ENCODE measurements around the gene SLC29A4. TPM values are rescaled to one million over a fixed set of nuclear protein-coding genes. Genes with fewer than 3 reads are reported as not detected.

Gene SLC29A4
- total and polyA plus RNA-seq, 2 of the 8 experiments (the other 6 are each of a cell fraction or from before 2014, with no cell fraction given), result 6.9 to 15.1 TPM

- DNase-seq (ENCODE audit: low read depth in 1 of 2, low spot score in 2 of 2), result no peak
- H3K14ac ChIP-seq (ENCODE audit: insufficient read length), result no peak overlapping the region
- 0 out of 2 replicates have a peak overlapping the region, but pooled peaks have one; percentile 51 for H4K8ac ChIP-seq (ENCODE audit: extremely low read depth, insufficient read depth, low read length)
- H2BK12ac ChIP-seq (ENCODE audit: low read depth, low read length), result 0 out of 2 replicates have a peak overlapping the region, but pooled peaks have one; percentile 27
- ChIA-PET POLR2A (ENCODE audit: partially characterized antibody) (no interaction called here), CTCF (ENCODE audit: partially characterized antibody) (interaction anchor here (0.8 to 3.5 kb wide), 4 partner anchors 8 to 213 kb away, joined by 3 to 9 read pairs (median 5); no protein-coding TSS in a partner anchor)
- no peak overlapping the region for H3K56ac ChIP-seq (replicated peaks; ENCODE audit: insufficient read length, low read depth, low read length)
- no peaks in the 10 kb centered on the region for H3K23me2 ChIP-seq (ENCODE audit: low read depth, low read length)
- no peaks in the 10 kb centered on the region for H3K27me3 ChIP-seq (replicated peaks in 1 of 4; ENCODE audit: control insufficient read depth in 3 of 4, extremely low read depth in 1 of 4, insufficient read depth in 3 of 4, low read length in 3 of 4)
- H3K18ac ChIP-seq (ENCODE audit: extremely low read depth, low read length), result no peak overlapping the region; the same call in 1 of the 2 replicates
- no peaks in the 10 kb centered on the region for H4K20me1 ChIP-seq (replicated peaks in 1 of 2; ENCODE audit: control insufficient read depth in 1 of 2, insufficient read depth in 2 of 2, low read length in 2 of 2)
- no peak for FAIRE-seq
- no peak overlapping the region for H3K4ac ChIP-seq (replicated peaks; ENCODE audit: insufficient read length, low read depth, low read length)
- no peak overlapping the region for H3K27ac ChIP-seq (ENCODE audit: low read depth, low read length)
- peaks cover 0 to 5% (median under 1%) of the 10 kb centered on the region in 4 experiments; a peak in 5 of 7 replicates for H3K4me1 ChIP-seq (replicated peaks in 1 of 4; ENCODE audit: control insufficient read depth in 3 of 4, insufficient read depth in 4 of 4, low read length in 3 of 4)
- 91% methylated on average over 31 of the region's 31 CpGs; no CpG with 5 or more reads in 1 of the 2 experiments for WGBS, 2 experiments (ENCODE audit: extremely low coverage in 1 of 2, insufficient coverage in 1 of 2, insufficient read length in 1 of 2, insufficient replicate concordance in 2 of 2, low coverage in 1 of 2, low lambda C conversion rate in 2 of 2, missing lambda C conversion rate in 1 of 2)
- TF ChIP-seq GTF2F1 (IDR thresholded peaks at IDR 0.05; ENCODE audit: borderline replicate concordance, low read depth, low read length) (no peak), TBP (IDR thresholded peaks at IDR 0.05; ENCODE audit: low read depth, low read length) (peak; percentile 27; the same call in 1 of the 2 replicates)
- no peak overlapping the region for H3K4me3 ChIP-seq (ENCODE audit: extremely low read depth in 1 of 4, insufficient read depth in 2 of 4, low read depth in 3 of 4, low read length in 4 of 4)
- no peak overlapping the region for H2BK120ac ChIP-seq (replicated peaks; ENCODE audit: low read depth, low read length)
- H2BK20ac ChIP-seq (ENCODE audit: low read length), result no peak overlapping the region
- H2AFZ ChIP-seq (ENCODE audit: low read length), result no peak overlapping the region
- no peak overlapping the region for H3K23ac ChIP-seq (ENCODE audit: insufficient read length)
- H3K79me1 ChIP-seq (ENCODE audit: low read depth, low read length), result no peaks in the 10 kb centered on the region
- H4K5ac ChIP-seq (ENCODE audit: insufficient read length, low read depth, low read length), result no peak overlapping the region
- no peak overlapping the region for H2BK5ac ChIP-seq (ENCODE audit: low read depth, low read length)
- no peak overlapping the region; a peak in 2 of 7 replicates for H3K9ac ChIP-seq (replicated peaks in 1 of 4; ENCODE audit: extremely low read depth in 1 of 4, low read depth in 3 of 4, low read length in 3 of 4)
- no peak overlapping the region for H4K91ac ChIP-seq (replicated peaks; ENCODE audit: insufficient read length, low read length)
- no peak overlapping the region for H2BK15ac ChIP-seq (ENCODE audit: low read length)
- H3K9me3 ChIP-seq (ENCODE audit: insufficient read depth in 2 of 2, low read depth in 1 of 2, low read length in 1 of 2), result no peaks in the 10 kb centered on the region
- H3K36me3 ChIP-seq (ENCODE audit: control insufficient read depth in 2 of 4, insufficient read depth in 4 of 4, low read length in 3 of 4), result no peaks in the 10 kb centered on the region
- no peak overlapping the region for H3K4me2 ChIP-seq (ENCODE audit: insufficient read depth in 1 of 2, low read depth in 2 of 2, low read length in 2 of 2)
- H3K79me2 ChIP-seq (ENCODE audit: control insufficient read depth in 1 of 2, insufficient read depth in 2 of 2, low read length in 2 of 2), result no peaks in the 10 kb centered on the region
- no peak overlapping the region for H2AK5ac ChIP-seq (ENCODE audit: low read depth, low read length)
Measured at GRCh38 chr7:5248201-5248885, 34.4 kb upstream of the SLC29A4 start.
